ENCODE data around the gene CARMIL1. TPM values are rescaled to one million over a fixed set of nuclear protein-coding genes. Genes with fewer than 3 reads are reported as not detected.

CARMIL1 gene
- total RNA-seq, 2 experiments from 2014 or later, result 6.0 to 6.8 TPM

GRCh38 chr6:25512560-25512959 lies 233.4 kb downstream of the CARMIL1 start:
- no peak for ATAC-seq (ENCODE audit: low read depth)
- H3K4me3 Mint-ChIP-seq, result no peak overlapping the region
- DNase-seq, result no peak
- H3K36me3 Mint-ChIP-seq, result peaks cover 9% of the 10 kb centered on the region
- H3K27ac Mint-ChIP-seq, result no peak overlapping the region
- H3K9me3 Mint-ChIP-seq, result no peaks in the 10 kb centered on the region
- H3K4me1 Mint-ChIP-seq, result no peaks in the 10 kb centered on the region
- no peaks in the 10 kb centered on the region for H3K27me3 Mint-ChIP-seq
- POLR2A ChIA-PET, result no interaction called here

GRCh38 chr6:25519856-25520255 lies 240.7 kb downstream of the CARMIL1 start:
- Mint-ChIP-seq H3K27me3 (no peaks in the 10 kb centered on the region), H3K36me3 (peaks cover 11% of the 10 kb centered on the region), H3K4me1 (no peaks in the 10 kb centered on the region), H3K27ac (no peak overlapping the region), H3K9me3 (no peaks in the 10 kb centered on the region), H3K4me3 (no peak overlapping the region)
- POLR2A ChIA-PET, result no interaction called here
- ATAC-seq (ENCODE audit: low read depth), result no peak
- DNase-seq, result no peak

DNA sequence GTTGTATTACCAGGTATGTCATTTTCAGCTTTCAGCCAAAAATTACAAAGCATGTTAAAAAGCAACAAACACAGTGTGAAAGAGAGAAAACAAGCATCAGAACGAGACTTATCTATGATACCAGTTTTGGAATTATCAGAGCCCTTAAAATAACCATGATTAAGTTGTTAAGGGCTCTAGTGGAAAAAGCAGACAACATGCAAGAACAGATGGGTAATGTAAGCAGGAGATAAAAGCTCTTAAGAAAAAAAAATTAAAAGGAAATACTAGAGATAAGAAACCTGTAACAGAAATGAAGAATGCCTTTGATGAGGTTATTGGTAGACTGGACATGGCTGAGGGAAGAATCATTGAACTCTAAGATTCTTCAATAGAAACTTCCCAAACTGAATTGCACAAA lies 245.4 kb downstream of the CARMIL1 start:
- no peak for DNase-seq
- no peak for ATAC-seq (ENCODE audit: low read depth)
- no peak overlapping the region for H3K27ac Mint-ChIP-seq
- POLR2A ChIA-PET, result no interaction called here
- H3K36me3 Mint-ChIP-seq, result peaks cover 6% of the 10 kb centered on the region
- H3K9me3 Mint-ChIP-seq, result no peaks in the 10 kb centered on the region
- no peaks in the 10 kb centered on the region for H3K27me3 Mint-ChIP-seq
- no peaks in the 10 kb centered on the region for H3K4me1 Mint-ChIP-seq
- no peak overlapping the region for H3K4me3 Mint-ChIP-seq

DNA sequence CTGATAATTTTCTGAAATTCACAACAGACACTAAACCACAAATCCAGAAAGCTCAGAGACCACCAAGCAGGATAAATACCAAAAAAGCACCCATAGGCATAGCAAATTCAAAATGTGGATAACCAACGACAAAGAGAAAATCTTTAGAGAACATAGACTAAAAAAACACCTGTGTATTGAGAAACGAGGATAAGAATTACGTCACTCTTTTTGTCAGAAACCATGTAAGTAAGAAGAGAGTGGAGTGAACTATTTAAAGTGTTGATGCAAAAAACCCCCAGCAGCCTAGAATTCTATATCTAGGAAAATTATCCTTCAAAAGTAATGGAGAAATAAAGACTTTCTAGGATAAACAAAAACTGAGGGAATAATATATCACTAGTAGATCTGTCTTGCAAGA lies 245.9 kb downstream of the CARMIL1 start:
- Mint-ChIP-seq H3K4me3 (no peak overlapping the region), H3K4me1 (no peaks in the 10 kb centered on the region), H3K36me3 (peaks cover 6% of the 10 kb centered on the region), H3K9me3 (no peaks in the 10 kb centered on the region), H3K27me3 (no peaks in the 10 kb centered on the region), H3K27ac (no peak overlapping the region)
- DNase-seq (no peak), ATAC-seq (ENCODE audit: low read depth) (no peak)
- POLR2A ChIA-PET, result no interaction called here

DNA sequence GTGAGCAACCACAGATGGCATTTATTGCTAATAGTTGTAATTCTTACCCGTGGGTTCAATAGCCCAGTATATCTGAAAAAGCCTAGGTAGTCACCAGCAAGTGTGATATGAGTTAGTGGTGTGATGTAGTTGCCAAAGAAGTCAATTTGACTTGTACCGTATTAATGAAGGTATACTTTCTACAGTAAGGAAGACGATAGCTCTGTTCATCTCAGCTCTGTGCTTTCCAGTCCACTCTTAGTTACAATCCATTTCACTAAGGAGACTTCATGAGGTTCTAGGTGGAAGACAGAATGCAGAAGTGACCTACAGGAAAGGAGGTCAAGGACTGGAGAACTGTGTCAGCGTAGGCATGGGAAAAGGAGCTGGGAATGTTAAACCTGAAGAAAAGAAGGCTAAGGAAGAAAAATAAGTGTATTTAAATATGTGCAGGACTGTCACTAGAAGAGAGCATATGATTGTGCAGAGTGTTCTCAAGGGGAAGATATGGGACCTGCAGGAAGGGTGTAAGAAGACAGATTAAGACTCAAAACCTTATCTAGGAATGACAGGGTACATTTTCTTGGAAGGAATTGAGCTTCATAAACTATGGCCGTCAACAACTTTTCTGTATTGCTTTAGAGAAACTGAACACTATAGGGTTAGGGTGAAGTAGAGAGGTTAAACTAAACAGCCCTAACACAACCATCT lies 255.9 kb downstream of the CARMIL1 start:
- Mint-ChIP-seq H3K27ac (no peak overlapping the region), H3K36me3 (peaks cover 2% of the 10 kb centered on the region)
- POLR2A ChIA-PET, result no interaction called here

GRCh38 chr6:25535632-25536225 lies 256.6 kb downstream of the CARMIL1 start:
- POLR2A ChIA-PET, result no interaction called here
- no peaks in the 10 kb centered on the region for H3K27me3 Mint-ChIP-seq
- H3K4me1 Mint-ChIP-seq, result peaks cover 1% of the 10 kb centered on the region
- DNase-seq (no peak), ATAC-seq (ENCODE audit: low read depth) (no peak)
- no peak overlapping the region for H3K4me3 Mint-ChIP-seq
- H3K36me3 Mint-ChIP-seq, result peaks cover 2% of the 10 kb centered on the region
- no peak overlapping the region for H3K27ac Mint-ChIP-seq
- no peaks in the 10 kb centered on the region for H3K9me3 Mint-ChIP-seq

More for the DNA sequence above, 255.9 kb downstream of the CARMIL1 start:
- Mint-ChIP-seq H3K9me3 (no peaks in the 10 kb centered on the region), H3K27me3 (no peaks in the 10 kb centered on the region), H3K4me1 (peaks cover 1% of the 10 kb centered on the region), H3K4me3 (no peak overlapping the region)
- DNase-seq, result no peak
- ATAC-seq (ENCODE audit: low read depth), result no peak

GRCh38 chr6:25536781-25537180 lies 257.6 kb downstream of the CARMIL1 start:
- no peak for ATAC-seq (ENCODE audit: low read depth)
- H3K4me1 Mint-ChIP-seq, result peaks cover 1% of the 10 kb centered on the region
- POLR2A ChIA-PET, result no interaction called here
- no peak overlapping the region for H3K27ac Mint-ChIP-seq
- no peak overlapping the region for H3K4me3 Mint-ChIP-seq
- peaks cover 2% of the 10 kb centered on the region for H3K36me3 Mint-ChIP-seq
- no peaks in the 10 kb centered on the region for H3K27me3 Mint-ChIP-seq
- H3K9me3 Mint-ChIP-seq, result no peaks in the 10 kb centered on the region
- no peak for DNase-seq

- POLR2A ChIA-PET, result no interaction called here
- Mint-ChIP-seq H3K9me3 (no peaks in the 10 kb centered on the region), H3K4me3 (no peak overlapping the region), H3K27me3 (no peaks in the 10 kb centered on the region), H3K4me1 (peaks cover 1% of the 10 kb centered on the region), H3K27ac (no peak overlapping the region), H3K36me3 (peaks cover 2% of the 10 kb centered on the region)
- no peak for DNase-seq
- ATAC-seq (ENCODE audit: low read depth), result no peak
Measured at GRCh38 chr6:25537349-25538018, 258.3 kb downstream of the CARMIL1 start.

DNA sequence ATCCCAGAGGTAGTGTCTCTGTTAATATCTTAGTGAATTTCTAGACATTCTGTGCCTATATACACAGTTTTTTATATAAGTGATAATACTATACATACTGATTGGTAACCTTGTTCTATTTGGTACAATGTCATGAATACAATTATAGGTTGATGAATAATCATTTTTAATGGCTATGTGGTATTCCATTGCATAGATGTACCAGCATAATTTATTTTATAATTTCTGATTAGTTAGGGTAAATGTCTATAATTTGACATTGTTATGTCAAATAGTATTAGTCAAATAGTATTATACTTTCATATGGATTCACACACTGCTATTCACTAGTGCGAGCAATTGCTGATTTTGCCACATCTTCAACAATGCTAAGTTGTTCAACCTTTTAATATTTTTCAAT lies 262.1 kb downstream of the CARMIL1 start:
- H3K27ac Mint-ChIP-seq, result no peak overlapping the region
- POLR2A ChIA-PET, result no interaction called here

DNA sequence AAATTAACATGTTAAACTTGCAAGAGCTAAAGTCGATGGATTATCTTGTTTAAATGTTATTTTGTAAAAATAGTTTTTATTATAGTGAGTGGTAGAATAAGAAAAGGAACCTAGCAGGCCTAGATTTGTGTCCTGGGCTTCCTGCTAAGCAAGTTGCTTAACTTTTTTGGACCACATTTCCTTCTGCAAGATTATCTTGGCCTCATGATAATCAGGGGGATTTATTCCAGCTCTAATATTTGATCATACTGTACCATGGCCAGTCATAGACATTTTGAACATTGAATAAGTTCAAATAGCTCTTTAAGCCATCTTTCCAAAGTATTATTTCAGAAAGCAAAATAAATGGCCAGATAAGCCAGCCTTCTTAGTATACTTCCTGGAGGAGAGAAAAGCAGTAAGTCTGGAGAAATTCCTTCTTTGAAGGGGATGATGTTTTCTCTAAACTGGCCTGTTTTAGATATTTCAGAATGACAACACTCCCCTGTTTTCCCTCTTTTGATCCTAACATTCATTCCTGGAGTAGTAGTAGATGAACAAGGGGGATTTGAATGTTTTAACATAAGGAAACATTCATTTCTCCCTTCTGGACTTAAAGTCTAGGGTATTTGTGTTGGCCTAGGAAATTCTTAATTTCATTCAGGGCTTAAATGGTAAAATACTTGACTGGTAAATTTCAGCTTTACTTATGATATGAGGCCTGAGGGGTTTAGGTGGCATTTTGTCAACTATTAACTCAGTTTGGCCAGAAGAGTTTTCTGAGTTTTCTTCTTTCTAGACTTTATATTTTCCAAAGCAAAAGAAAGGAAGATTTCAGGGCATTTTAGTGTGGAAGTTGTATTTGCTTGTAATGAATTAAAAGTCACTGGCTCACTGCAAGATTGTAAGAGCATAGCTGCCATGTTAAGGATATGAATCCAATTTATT lies 264.1 kb downstream of the CARMIL1 start:
- H3K4me3 Mint-ChIP-seq, result no peak overlapping the region
- no peak for DNase-seq
- H3K27ac Mint-ChIP-seq, result no peak overlapping the region
- ATAC-seq (ENCODE audit: low read depth), result no peak
- no peaks in the 10 kb centered on the region for H3K4me1 Mint-ChIP-seq
- H3K9me3 Mint-ChIP-seq, result no peaks in the 10 kb centered on the region
- no peaks in the 10 kb centered on the region for H3K27me3 Mint-ChIP-seq
- POLR2A ChIA-PET, result no interaction called here
- peaks cover 2% of the 10 kb centered on the region for H3K36me3 Mint-ChIP-seq

More for the DNA sequence above, 262.1 kb downstream of the CARMIL1 start:
- Mint-ChIP-seq H3K4me1 (peaks cover 1% of the 10 kb centered on the region), H3K27me3 (no peaks in the 10 kb centered on the region), H3K4me3 (no peak overlapping the region), H3K9me3 (no peaks in the 10 kb centered on the region), H3K36me3 (peaks cover 2% of the 10 kb centered on the region)
- no peak for DNase-seq
- no peak for ATAC-seq (ENCODE audit: low read depth)

DNA sequence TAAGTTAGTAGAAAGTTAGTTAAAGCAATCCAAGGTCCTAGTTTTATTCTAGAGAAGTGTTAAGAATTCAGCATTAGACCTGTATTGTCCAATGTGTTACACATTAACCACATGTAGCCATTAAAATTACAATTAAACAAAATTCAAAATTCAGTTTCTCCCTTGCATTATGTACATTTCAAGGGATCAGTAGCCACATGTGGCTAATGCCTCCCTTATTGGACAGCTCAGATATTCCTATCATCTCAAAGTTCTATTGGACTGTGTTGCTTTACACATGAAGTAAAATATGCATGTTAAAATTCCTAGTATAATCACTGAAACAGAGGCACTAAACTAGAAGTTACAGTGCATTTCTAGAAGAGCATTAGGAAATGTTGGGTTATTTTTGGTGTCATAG lies 265.7 kb downstream of the CARMIL1 start:
- ATAC-seq (ENCODE audit: low read depth), result no peak
- POLR2A ChIA-PET, result no interaction called here
- Mint-ChIP-seq H3K9me3 (no peaks in the 10 kb centered on the region), H3K4me3 (no peak overlapping the region), H3K4me1 (no peaks in the 10 kb centered on the region), H3K27ac (no peak overlapping the region), H3K27me3 (no peaks in the 10 kb centered on the region), H3K36me3 (peaks cover under 1% of the 10 kb centered on the region)
- no peak for DNase-seq

GRCh38 chr6:25547797-25548196 lies 268.6 kb downstream of the CARMIL1 start:
- no peak for ATAC-seq (ENCODE audit: low read depth)
- H3K9me3 Mint-ChIP-seq, result no peaks in the 10 kb centered on the region
- H3K27ac Mint-ChIP-seq, result no peak overlapping the region
- H3K27me3 Mint-ChIP-seq, result no peaks in the 10 kb centered on the region
- POLR2A ChIA-PET, result no interaction called here
- DNase-seq, result no peak
- H3K36me3 Mint-ChIP-seq, result no peaks in the 10 kb centered on the region
- no peaks in the 10 kb centered on the region for H3K4me1 Mint-ChIP-seq
- no peak overlapping the region for H3K4me3 Mint-ChIP-seq

GRCh38 chr6:25548451-25548850 lies 269.3 kb downstream of the CARMIL1 start:
- Mint-ChIP-seq H3K27ac (no peak overlapping the region), H3K4me1 (no peaks in the 10 kb centered on the region), H3K27me3 (no peaks in the 10 kb centered on the region), H3K36me3 (no peaks in the 10 kb centered on the region), H3K4me3 (no peak overlapping the region), H3K9me3 (no peaks in the 10 kb centered on the region)
- ATAC-seq (ENCODE audit: low read depth) (no peak), DNase-seq (no peak)
- POLR2A ChIA-PET, result no interaction called here
